GM12878 (cell line): ENCODE data around the gene GRIK4. TPM values are rescaled to one million over a fixed set of nuclear protein-coding genes. Genes with fewer than 3 reads are reported as not detected.

Experiments
- ATAC-seq: fragments of 200-7000 bp; cut with Tn5 transposase; 3 replicates; pipeline ENCODE4 v1.9.1; 2020; ENCODE audit warnings: mild to moderate bottlenecking, moderate library complexity
- BruUV-seq: library from RNA; stranded (reverse); fragments of 400-500 nt; replicated peaks from 2 replicates; lab custom pipeline; 2021; lab: Mats Ljungman, UMichigan
- CTCF ChIA-PET: fragments of 300-600 bp; sonication (Branson Sonifier 250); formaldehyde crosslinking; extraction: SDS; loops from one replicate; lab custom pipeline; 2021; ENCODE audit warnings: inconsistent platforms; lab: Yijun Ruan, JAX
- POLR2A ChIA-PET: fragments of 350-600 bp; formaldehyde crosslinking; extraction: SDS; loops from one replicate; lab custom pipeline; 2021; ENCODE audit warnings: inconsistent platforms; lab: Charles Lee
- RAD21 ChIA-PET: fragments of 300-600 bp; sonication (Branson Sonifier 250); formaldehyde crosslinking; loops from one replicate; lab custom pipeline; 2023; ENCODE audit warnings: antibody characterized with exemption; ENCODE audit not compliant: unreplicated experiment; lab: Charles Lee
- SMC1A ChIA-PET: fragments of 300-600 bp; sonication (Branson Sonifier 250); formaldehyde crosslinking; loops from one replicate; lab custom pipeline; 2023; ENCODE audit not compliant: unreplicated experiment, uncharacterized antibody; lab: Charles Lee
- DNase-seq: peaks from one replicate; pipeline ENCODE4 v3.0.0-alpha.2; 2011; ENCODE audit warnings: low read depth, low spot score
- FAIRE-seq: peaks from 3 replicates; lab custom pipeline; 2011; peaks lifted over from hg19 to GRCh38; lab: Jason Lieb, UNC
- H2AFZ ChIP-seq: 2 replicates; pipeline ENCODE4 v1.6.0; 2011; ENCODE audit warnings: low read depth, low read length, control low read depth; ENCODE audit not compliant: control insufficient read depth
- H3K27ac ChIP-seq: 2 replicates; pipeline ENCODE4 v1.5.1; 2011; ENCODE audit warnings: control low read depth; ENCODE audit not compliant: control insufficient read depth, insufficient read depth
- H3K27me3 ChIP-seq, 2 experiments: replicated peaks in 1 of 2; 2 replicates each; pipeline versions ENCODE4 v1.6.0 to v1.6.1; 2011; ENCODE audit warnings: low read length in 1 of 2; ENCODE audit not compliant: control insufficient read depth in 2 of 2, insufficient read depth in 2 of 2
- H3K36me3 ChIP-seq, 2 experiments: 2 replicates each; pipeline ENCODE4 v1.5.1; 2011; ENCODE audit warnings: low read length in 1 of 2; ENCODE audit not compliant: control insufficient read depth in 2 of 2, insufficient read depth in 2 of 2
- H3K4me1 ChIP-seq: 2 replicates; pipeline ENCODE4 v1.6.1; 2011; ENCODE audit warnings: mild to moderate bottlenecking, low read length, moderate library complexity, mixed read lengths; ENCODE audit not compliant: control insufficient read depth, insufficient read depth
- H3K4me2 ChIP-seq: 2 replicates; pipeline ENCODE4 v1.6.0; 2011; ENCODE audit warnings: control low read depth; ENCODE audit not compliant: control insufficient read depth, insufficient read depth
- H3K4me3 ChIP-seq: fragments of 200-600 bp; sonication (generic); 2 replicates; pipeline ENCODE4 v1.5.1; 2016
- H3K79me2 ChIP-seq: 2 replicates; pipeline ENCODE4 v1.6.0; 2011; ENCODE audit warnings: low read length; ENCODE audit not compliant: control insufficient read depth, insufficient read depth
- H3K9ac ChIP-seq: 2 replicates; pipeline ENCODE4 v1.8.0; 2011; ENCODE audit warnings: low read length, control low read depth, mixed read lengths; ENCODE audit not compliant: control insufficient read depth, insufficient read depth
- H3K9me3 ChIP-seq: replicated peaks from 3 replicates; pipeline ENCODE4 v1.5.1; 2011; ENCODE audit warnings: mild to moderate bottlenecking, low read length; ENCODE audit not compliant: control insufficient read depth, insufficient read depth
- H4K20me1 ChIP-seq: 2 replicates; pipeline ENCODE4 v1.6.0; 2011; ENCODE audit not compliant: control insufficient read depth, insufficient read depth
- ATF7 ChIP-seq: fragments of 450-650 bp; IDR thresholded peaks from 2 replicates; pipeline ENCODE4 v1.6.1; 2016; ENCODE audit warnings: low read depth, mild to moderate bottlenecking
- KLF5 ChIP-seq: fragments of 450-650 bp; IDR thresholded peaks from 2 replicates; pipeline ENCODE4 v1.6.1; 2014; ENCODE audit warnings: mild to moderate bottlenecking; ENCODE audit not compliant: partially characterized antibody
- MYC ChIP-seq: IDR thresholded peaks from 2 replicates; pipeline ENCODE4 v1.6.1; 2011; ENCODE audit warnings: mild to moderate bottlenecking, low read length, moderate library complexity, inconsistent platforms; ENCODE audit not compliant: insufficient read depth, insufficient replicate concordance, insufficient read length, severe bottlenecking
- NR2C1 ChIP-seq: fragments of 450-650 bp; IDR thresholded peaks from 2 replicates; pipeline ENCODE4 v1.6.1; 2017; ENCODE audit warnings: antibody characterized with exemption, mild to moderate bottlenecking, moderate library complexity
- RUNX3 ChIP-seq: IDR thresholded peaks from 2 replicates; pipeline ENCODE4 v1.6.1; 2012; ENCODE audit warnings: low read length, inconsistent platforms
- ZNF622 ChIP-seq: fragments of 450-650 bp; IDR thresholded peaks from 2 replicates; pipeline ENCODE4 v1.6.1; 2017; ENCODE audit warnings: mild to moderate bottlenecking, inconsistent platforms
- WGBS: methylation state at CpG from one replicate; pipeline ENCODE4 v1.1.6; 2016; ENCODE audit warnings: low lambda C conversion rate; ENCODE audit not compliant: insufficient replicate concordance, insufficient coverage; ENCODE audit errors: missing lambda C conversion rate; 5-methylcytosine and 5-hydroxymethylcytosine counted together
- in situ Hi-C: fragments of 300-500 bp; cut with MboI; formaldehyde crosslinking; loops from 9 replicates; pipeline ENCODE4 v1.14.3; 2018; ENCODE audit warnings: mixed read lengths
- intact Hi-C: fragments of 100-400 bp; cut with micrococcal nuclease; formaldehyde crosslinking; loops from one replicate; pipeline ENCODE4 v1.14.2; 2022; ENCODE audit not compliant: unreplicated experiment
- polyA plus RNA-seq, 11 experiments: library from polyadenylated mRNA; depleted of rRNA in 4 of 11; unstranded in 6 of 11; stranded (reverse) in 5 of 11; fragments of >200 nt; fragmentation: Nextera tagmentation in 4 of 11; fragmentation: Illumina TruSeq in 1 of 11; extraction: Ambion mirVana in 4 of 11; extraction: Trizol in 1 of 11; gene quantifications; 1 replicate in 1 of 11; 2 replicates in 10 of 11; pipeline versions ENCODE4 v1.2.1 to v1.2.3, GENCODE V29; 2011 to 2016; ENCODE audit warnings: inconsistent platforms in 2 of 11, missing spikeins in 2 of 11, low read depth in 1 of 11
- total RNA-seq, 4 experiments: library from RNA; depleted of rRNA in 3 of 4; stranded (reverse); fragments of >200 nt in 3 of 4; fragmentation: Illumina TruSeq in 1 of 4; extraction: Trizol in 1 of 4; gene quantifications; 2 replicates each; pipeline versions ENCODE4 v1.2.1 to v1.2.3, GENCODE V29; 2013 to 2021
- TF ChIP-seq, protein P1 (sequence below): IDR thresholded peaks from 2 replicates; pipeline ENCODE4 v1.6.1; 2012; ENCODE audit warnings: improper control_type of control experiment, low read depth, low read length; ENCODE audit not compliant: insufficient replicate concordance

Gene GRIK4
- total and polyA plus RNA-seq, 10 of the 15 experiments (the other 5 are each of a cell fraction or from before 2014, with no cell fraction given), result 0.33 to 3.6 (median 0.72) TPM

DNA sequence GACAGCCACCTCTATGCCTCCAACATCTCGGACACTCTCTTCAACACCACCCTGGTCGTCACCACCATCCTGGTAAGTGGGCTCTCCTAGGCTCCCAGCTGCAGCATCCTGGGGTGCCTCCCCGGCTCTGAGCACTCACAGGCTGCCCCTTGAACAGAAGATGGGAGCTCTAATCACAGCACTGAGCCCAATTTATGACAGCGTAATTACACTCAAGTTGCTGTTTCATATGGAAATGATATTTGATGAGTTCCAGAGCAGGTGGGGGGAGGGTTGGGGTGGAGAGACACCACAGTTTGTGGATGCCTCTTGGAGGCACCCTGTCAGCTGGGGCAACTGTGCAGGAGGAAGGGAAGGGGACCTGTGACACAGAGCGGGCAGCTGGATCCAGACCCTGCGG is 387.0 kb downstream of the GRIK4 start (continued):
- TF ChIP-seq, protein P1, sequence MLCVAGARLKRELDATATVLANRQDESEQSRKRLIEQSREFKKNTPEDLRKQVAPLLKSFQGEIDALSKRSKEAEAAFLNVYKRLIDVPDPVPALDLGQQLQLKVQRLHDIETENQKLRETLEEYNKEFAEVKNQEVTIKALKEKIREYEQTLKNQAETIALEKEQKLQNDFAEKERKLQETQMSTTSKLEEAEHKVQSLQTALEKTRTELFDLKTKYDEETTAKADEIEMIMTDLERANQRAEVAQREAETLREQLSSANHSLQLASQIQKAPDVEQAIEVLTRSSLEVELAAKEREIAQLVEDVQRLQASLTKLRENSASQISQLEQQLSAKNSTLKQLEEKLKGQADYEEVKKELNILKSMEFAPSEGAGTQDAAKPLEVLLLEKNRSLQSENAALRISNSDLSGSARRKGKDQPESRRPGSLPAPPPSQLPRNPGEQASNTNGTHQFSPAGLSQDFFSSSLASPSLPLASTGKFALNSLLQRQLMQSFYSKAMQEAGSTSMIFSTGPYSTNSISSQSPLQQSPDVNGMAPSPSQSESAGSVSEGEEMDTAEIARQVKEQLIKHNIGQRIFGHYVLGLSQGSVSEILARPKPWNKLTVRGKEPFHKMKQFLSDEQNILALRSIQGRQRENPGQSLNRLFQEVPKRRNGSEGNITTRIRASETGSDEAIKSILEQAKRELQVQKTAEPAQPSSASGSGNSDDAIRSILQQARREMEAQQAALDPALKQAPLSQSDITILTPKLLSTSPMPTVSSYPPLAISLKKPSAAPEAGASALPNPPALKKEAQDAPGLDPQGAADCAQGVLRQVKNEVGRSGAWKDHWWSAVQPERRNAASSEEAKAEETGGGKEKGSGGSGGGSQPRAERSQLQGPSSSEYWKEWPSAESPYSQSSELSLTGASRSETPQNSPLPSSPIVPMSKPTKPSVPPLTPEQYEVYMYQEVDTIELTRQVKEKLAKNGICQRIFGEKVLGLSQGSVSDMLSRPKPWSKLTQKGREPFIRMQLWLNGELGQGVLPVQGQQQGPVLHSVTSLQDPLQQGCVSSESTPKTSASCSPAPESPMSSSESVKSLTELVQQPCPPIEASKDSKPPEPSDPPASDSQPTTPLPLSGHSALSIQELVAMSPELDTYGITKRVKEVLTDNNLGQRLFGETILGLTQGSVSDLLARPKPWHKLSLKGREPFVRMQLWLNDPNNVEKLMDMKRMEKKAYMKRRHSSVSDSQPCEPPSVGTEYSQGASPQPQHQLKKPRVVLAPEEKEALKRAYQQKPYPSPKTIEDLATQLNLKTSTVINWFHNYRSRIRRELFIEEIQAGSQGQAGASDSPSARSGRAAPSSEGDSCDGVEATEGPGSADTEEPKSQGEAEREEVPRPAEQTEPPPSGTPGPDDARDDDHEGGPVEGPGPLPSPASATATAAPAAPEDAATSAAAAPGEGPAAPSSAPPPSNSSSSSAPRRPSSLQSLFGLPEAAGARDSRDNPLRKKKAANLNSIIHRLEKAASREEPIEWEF, result no peak
- no peak for TF ChIP-seq KLF5
- TF ChIP-seq ATF7, result no peak

DNA sequence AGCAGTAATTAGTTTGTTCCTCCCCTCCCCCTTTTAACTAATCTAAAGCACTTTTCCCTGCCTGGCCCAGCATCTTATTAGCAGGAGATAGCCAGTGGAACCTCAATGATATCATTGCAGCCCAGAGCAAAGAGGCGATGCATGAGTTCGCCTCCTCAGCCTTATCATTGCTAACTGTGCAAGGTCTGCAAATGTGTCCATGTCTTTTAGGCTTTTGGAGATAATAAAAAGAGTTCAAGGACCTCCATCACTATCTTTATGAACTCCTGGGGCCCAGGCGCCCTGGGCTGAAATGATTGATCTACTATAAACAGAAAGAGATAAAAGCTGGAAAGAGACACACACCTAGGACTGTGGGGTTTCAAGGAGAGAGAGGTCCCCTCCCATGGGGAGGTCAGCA is 388.2 kb downstream of the GRIK4 start:
- Histone ChIP-seq H3K4me1 (no peaks in the 10 kb centered on the region), H2AFZ (no peak overlapping the region), H3K27ac (no peak overlapping the region), H3K79me2 (no peaks in the 10 kb centered on the region), H3K36me3 (no peaks in the 10 kb centered on the region), H3K9ac (no peak overlapping the region), H3K4me2 (no peak overlapping the region), H4K20me1 (no peaks in the 10 kb centered on the region), H3K27me3 (peaks cover 0 to 5% of the 10 kb centered on the region in 2 experiments; a peak in 2 of 4 replicates), H3K4me3 (no peak overlapping the region), H3K9me3 (no peaks in the 10 kb centered on the region)
- FAIRE-seq (no peak), ATAC-seq (no peak), DNase-seq (no peak)
- SMC1A ChIA-PET, result no interaction called here
- RAD21 ChIA-PET, result interaction anchor here (0.6 kb wide), 1 partner anchor 32 kb away, joined by 6 read pairs; no protein-coding TSS in a partner anchor
- WGBS, result 36% methylated on average over 3 of the region's 3 CpGs
- CTCF ChIA-PET, result interaction anchor here (0.8 to 1.3 kb wide), 3 partner anchors 13 to 98 kb away, joined by 3 to 4 read pairs (median 4); no protein-coding TSS in a partner anchor
- in situ Hi-C loops (no loop called here), intact Hi-C loops (no loop called here)
- TF ChIP-seq MYC (no peak), RUNX3 (no peak), ZNF622 (no peak), NR2C1 (no peak)
- BruUV-seq, result no TSS peak
- POLR2A ChIA-PET, result interaction anchor here (0.5 kb wide), 1 partner anchor 612 kb away, joined by 5 read pairs; no protein-coding TSS in a partner anchor
